Neuronal stem cell (in vitro differentiated cells): ENCODE results near the gene SIM2.

Experiments used
- DNase-seq: peaks from one replicate; pipeline ENCODE4 v3.0.0-alpha.2; 2013; ENCODE audit warnings: low spot score
- H2AFZ ChIP-seq: one replicate; pipeline ENCODE4 v1.6.1; 2013; ENCODE audit warnings: mild to moderate bottlenecking, low read length, inconsistent platforms
- H2AK5ac ChIP-seq: 2 replicates; pipeline ENCODE4 v1.6.1; 2013; ENCODE audit warnings: low read depth, mild to moderate bottlenecking, inconsistent platforms, low read length, moderate library complexity, mixed read lengths
- H2BK120ac ChIP-seq: 2 replicates; pipeline ENCODE4 v1.6.1; 2013; ENCODE audit warnings: low read depth, mild to moderate bottlenecking, inconsistent platforms, low read length, moderate library complexity, mixed read lengths
- H2BK12ac ChIP-seq: one replicate; pipeline ENCODE4 v1.6.1; 2013; ENCODE audit warnings: low read length, inconsistent platforms
- H2BK15ac ChIP-seq: 2 replicates; pipeline ENCODE4 v1.6.1; 2013; ENCODE audit warnings: mild to moderate bottlenecking, low read length, inconsistent platforms, mixed read lengths
- H2BK5ac ChIP-seq: one replicate; pipeline ENCODE4 v1.6.1; 2013; ENCODE audit warnings: inconsistent platforms, mild to moderate bottlenecking, low read length, moderate library complexity
- H3K14ac ChIP-seq: one replicate; pipeline ENCODE4 v1.6.1; 2013; ENCODE audit warnings: low read length, inconsistent platforms
- H3K18ac ChIP-seq: 2 replicates; pipeline ENCODE4 v1.6.1; 2013; ENCODE audit warnings: low read length, inconsistent platforms
- H3K23ac ChIP-seq: 2 replicates; pipeline ENCODE4 v1.6.1; 2013; ENCODE audit warnings: low read depth, mild to moderate bottlenecking, mixed read lengths, low read length, inconsistent platforms; ENCODE audit not compliant: poor library complexity
- H3K27ac ChIP-seq: replicated peaks from 3 replicates; pipeline ENCODE4 v1.5.1; 2013; ENCODE audit warnings: low read length, inconsistent platforms
- H3K27me3 ChIP-seq, 3 experiments: 2 replicates each; pipeline ENCODE4 v1.6.1; 2013; ENCODE audit warnings: low read length in 3 of 3, mild to moderate bottlenecking in 2 of 3, inconsistent platforms in 1 of 3, low read depth in 1 of 3, mixed read lengths in 1 of 3, moderate library complexity in 1 of 3; ENCODE audit not compliant: control insufficient read depth in 3 of 3, insufficient read depth in 3 of 3
- H3K36me3 ChIP-seq, 2 donors: replicated peaks in 1 of 2; 2 replicates each; pipeline ENCODE4 v1.6.1; 2013; ENCODE audit warnings: low read length in 2 of 2; ENCODE audit not compliant: control insufficient read depth in 2 of 2, insufficient read depth in 2 of 2
- H3K4ac ChIP-seq: 2 replicates; pipeline ENCODE4 v1.6.1; 2013; ENCODE audit warnings: inconsistent platforms, mild to moderate bottlenecking, low read length, moderate library complexity
- H3K4me1 ChIP-seq, 2 donors: 1 replicate in 1 of 2; 2 replicates in 1 of 2; pipeline ENCODE4 v1.6.1; 2013; ENCODE audit warnings: low read length in 2 of 2, low read depth in 1 of 2; ENCODE audit not compliant: control insufficient read depth in 2 of 2, insufficient read depth in 1 of 2
- H3K4me2 ChIP-seq: one replicate; pipeline ENCODE4 v1.6.1; 2013; ENCODE audit warnings: mild to moderate bottlenecking, low read length, inconsistent platforms; ENCODE audit not compliant: insufficient read depth, poor library complexity, severe bottlenecking
- H3K4me3 ChIP-seq, 2 donors: 2 replicates each; pipeline ENCODE4 v1.5.1; 2013; ENCODE audit warnings: low read length in 2 of 2, mild to moderate bottlenecking in 2 of 2, inconsistent platforms in 1 of 2, moderate library complexity in 1 of 2
- H3K79me1 ChIP-seq: one replicate; pipeline ENCODE4 v1.6.1; 2013; ENCODE audit warnings: low read depth, mild to moderate bottlenecking, inconsistent platforms, low read length, moderate library complexity
- H3K9ac ChIP-seq: one replicate; pipeline ENCODE4 v1.6.1; 2013; ENCODE audit warnings: mild to moderate bottlenecking, low read depth, low read length, inconsistent platforms; ENCODE audit not compliant: poor library complexity
- H3K9me3 ChIP-seq, 2 donors: replicated peaks in 1 of 2; 2 replicates each; pipeline versions ENCODE3 to v1.6.1; 2013; ENCODE audit warnings: low read length in 2 of 2, mild to moderate bottlenecking in 2 of 2, inconsistent platforms in 1 of 2, low read depth in 1 of 2, mixed read lengths in 1 of 2, moderate library complexity in 1 of 2; ENCODE audit not compliant: control insufficient read depth in 2 of 2, insufficient read depth in 1 of 2
- H4K8ac ChIP-seq: one replicate; pipeline ENCODE4 v1.6.1; 2013; ENCODE audit warnings: low read depth, mild to moderate bottlenecking, inconsistent platforms, low read length, moderate library complexity
- H4K91ac ChIP-seq: one replicate; pipeline ENCODE4 v1.6.1; 2013; ENCODE audit warnings: low read length, low read depth, mild to moderate bottlenecking, inconsistent platforms; ENCODE audit not compliant: poor library complexity
- WGBS, 2 donors: extraction: QIAGEN DNeasy Blood & Tissue Kit; methylation state at CpG; one replicate each; pipeline ENCODE4 v1.1.7; 2013; ENCODE audit warnings: missing lambda C conversion rate in 2 of 2, mixed read lengths in 1 of 2; ENCODE audit not compliant: insufficient read length in 2 of 2, insufficient replicate concordance in 1 of 2; ENCODE audit errors: extremely low coverage in 2 of 2; 5-methylcytosine and 5-hydroxymethylcytosine counted together

SIM2 gene

DNA sequence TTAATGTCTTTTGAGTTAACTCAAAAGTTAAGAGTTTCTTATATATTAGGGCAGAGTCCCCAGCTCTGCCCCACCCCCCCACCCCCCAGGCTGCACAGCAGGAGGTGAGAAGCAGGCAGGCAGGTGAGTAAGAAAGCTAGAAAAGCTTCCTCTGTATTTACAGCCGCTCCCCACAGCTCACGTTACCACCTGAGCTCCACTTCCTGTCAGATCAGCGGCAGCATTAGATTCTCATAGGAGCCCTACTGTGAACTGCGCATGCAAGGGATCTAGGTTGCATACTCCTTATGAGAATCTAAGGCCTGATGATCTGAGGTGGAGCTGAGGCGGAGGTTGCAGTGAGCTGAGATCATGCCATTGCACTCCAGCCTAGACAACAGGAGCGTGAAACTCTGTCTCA, 81.9 kb downstream of the SIM2 start:
- H4K8ac ChIP-seq = no peak overlapping the region
- no peak overlapping the region for H4K91ac ChIP-seq
- H3K4me2 ChIP-seq = no peak overlapping the region
- H2AFZ ChIP-seq = no peak overlapping the region
- no peak overlapping the region for H2AK5ac ChIP-seq
- no peak overlapping the region for H2BK120ac ChIP-seq
- H3K36me3 ChIP-seq = no peaks in the 10 kb centered on the region
- no CpG with 5 or more reads among the region's 6 CpGs for WGBS, 2 donors
- no peak overlapping the region for H2BK12ac ChIP-seq
- DNase-seq = no peak
- H3K27ac ChIP-seq = no peak overlapping the region
- H3K18ac ChIP-seq = no peak overlapping the region
- H3K9ac ChIP-seq = no peak overlapping the region
- H3K4ac ChIP-seq = no peak overlapping the region
- H3K14ac ChIP-seq = no peak overlapping the region
- H2BK15ac ChIP-seq = no peak overlapping the region
- H3K27me3 ChIP-seq = no peaks in the 10 kb centered on the region
- H3K4me3 ChIP-seq = no peak overlapping the region
- no peak overlapping the region for H3K23ac ChIP-seq
- H2BK5ac ChIP-seq = no peak overlapping the region
- peaks cover 0 to 2% of the 10 kb centered on the region in 2 donors for H3K4me1 ChIP-seq
- H3K79me1 ChIP-seq = no peaks in the 10 kb centered on the region
- peaks cover 0 to 9% of the 10 kb centered on the region in 2 donors for H3K9me3 ChIP-seq

GRCh38 chr21:36783612-36784374, 84.9 kb downstream of the SIM2 start:
- Histone ChIP-seq H2BK120ac (no peak overlapping the region), H4K91ac (no peak overlapping the region), H3K14ac (no peak overlapping the region), H2AK5ac (no peak overlapping the region), H4K8ac (no peak overlapping the region), H3K23ac (no peak overlapping the region), H3K18ac (no peak overlapping the region), H3K4me3 (peak overlapping the region in 1 of 2 donors; percentile 26), H3K79me1 (no peaks in the 10 kb centered on the region), H3K27me3 (no peaks in the 10 kb centered on the region), H3K4me1 (peaks cover 0 to 6% of the 10 kb centered on the region in 2 donors), H2BK5ac (no peak overlapping the region), H2BK12ac (no peak overlapping the region), H3K4ac (no peak overlapping the region), H3K9ac (no peak overlapping the region), H3K4me2 (no peak overlapping the region), H3K36me3 (no peaks in the 10 kb centered on the region), H3K27ac (no peak overlapping the region), H2BK15ac (no peak overlapping the region), H3K9me3 (peaks cover 0 to 9% of the 10 kb centered on the region in 2 donors), H2AFZ (no peak overlapping the region)
- no CpG with 5 or more reads among the region's 8 CpGs for WGBS, 2 donors
- DNase-seq = no peak

- no peak overlapping the region for H2BK120ac ChIP-seq
- no peak overlapping the region for H3K27ac ChIP-seq
- no peak overlapping the region for H2AFZ ChIP-seq
- no peaks in the 10 kb centered on the region for H3K36me3 ChIP-seq
- H2AK5ac ChIP-seq = no peak overlapping the region
- no peak overlapping the region for H4K91ac ChIP-seq
- H3K4me1 ChIP-seq = peaks cover 0 to 6% of the 10 kb centered on the region in 2 donors
- H3K79me1 ChIP-seq = no peaks in the 10 kb centered on the region
- peak overlapping the region; percentile 31 for H3K18ac ChIP-seq
- H3K27me3 ChIP-seq = no peaks in the 10 kb centered on the region
- H3K4ac ChIP-seq = no peak overlapping the region
- no peak overlapping the region for H3K4me2 ChIP-seq
- H4K8ac ChIP-seq = no peak overlapping the region
- no peak overlapping the region for H3K14ac ChIP-seq
- H3K23ac ChIP-seq = no peak overlapping the region
- no peak overlapping the region for H3K9ac ChIP-seq
- peaks cover 0 to 8% of the 10 kb centered on the region in 2 donors for H3K9me3 ChIP-seq
- H3K4me3 ChIP-seq = no peak overlapping the region
- H2BK15ac ChIP-seq = no peak overlapping the region
- no peak overlapping the region for H2BK12ac ChIP-seq
- no peak for DNase-seq
- WGBS, 2 donors = no CpG with 5 or more reads among the region's 12 CpGs
- H2BK5ac ChIP-seq = no peak overlapping the region
Observed at GRCh38 chr21:36784947-36785346, 86.0 kb downstream of the SIM2 start.

DNA sequence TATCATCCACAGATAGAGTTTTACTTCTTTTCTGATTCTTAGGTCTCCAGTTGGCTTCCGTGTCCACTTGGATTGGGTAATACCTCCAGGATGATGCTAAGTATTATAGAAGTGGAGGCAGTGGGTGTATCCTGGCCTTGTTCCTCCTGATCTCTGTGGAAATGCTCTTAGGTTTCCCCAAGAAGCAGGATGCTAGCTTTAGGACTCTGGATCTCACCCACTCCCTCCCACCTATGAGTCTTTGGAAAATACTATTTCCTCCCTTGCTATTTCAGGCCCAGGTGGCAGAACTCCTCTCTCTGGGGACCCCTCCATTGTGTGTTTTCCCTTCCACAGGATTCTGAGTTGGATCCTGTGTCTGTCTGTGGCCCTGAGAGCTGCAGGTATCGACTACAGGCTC, 86.7 kb downstream of the SIM2 start:
- no peak overlapping the region for H2AFZ ChIP-seq

More for the DNA sequence above, 86.7 kb downstream of the SIM2 start:
- peaks cover 0 to 4% of the 10 kb centered on the region in 2 donors for H3K9me3 ChIP-seq
- H2BK120ac ChIP-seq = no peak overlapping the region
- no peaks in the 10 kb centered on the region for H3K79me1 ChIP-seq
- H2BK15ac ChIP-seq = no peak overlapping the region
- H4K8ac ChIP-seq = no peak overlapping the region
- no peaks in the 10 kb centered on the region for H3K36me3 ChIP-seq
- no peak overlapping the region for H4K91ac ChIP-seq
- H3K4me1 ChIP-seq = peaks cover 0 to 8% of the 10 kb centered on the region in 2 donors
- H3K14ac ChIP-seq = no peak overlapping the region
- WGBS, 2 donors = no CpG with 5 or more reads among the region's 2 CpGs
- H3K27ac ChIP-seq = no peak overlapping the region
- H3K9ac ChIP-seq = no peak overlapping the region
- H3K18ac ChIP-seq = no peak overlapping the region
- no peak overlapping the region for H2AK5ac ChIP-seq
- no peak overlapping the region for H3K4ac ChIP-seq
- H3K23ac ChIP-seq = no peak overlapping the region
- H2BK5ac ChIP-seq = no peak overlapping the region
- peaks cover 0 to 2% (median 0%) of the 10 kb centered on the region in 3 experiments for H3K27me3 ChIP-seq
- no peak for DNase-seq
- no peak overlapping the region for H2BK12ac ChIP-seq
- no peak overlapping the region for H3K4me3 ChIP-seq
- H3K4me2 ChIP-seq = no peak overlapping the region
